Vagina (tissue), 2 donors: ENCODE data around the gene PLEK2. TPM values are rescaled to one million over a fixed set of nuclear protein-coding genes. Genes with fewer than 3 reads are reported as not detected.

Experiments used
- DNase-seq, 2 donors: peaks; one replicate each; pipeline ENCODE4 v3.0.0-alpha.2; 2017; ENCODE audit errors: extremely low spot score in 2 of 2
- H3K27ac ChIP-seq: fragments of 200-600 bp; sonication (generic); one replicate; pipeline ENCODE4 v1.5.1; 2019
- H3K27me3 ChIP-seq: fragments of 200-600 bp; sonication (generic); one replicate; pipeline ENCODE4 v1.5.1; 2019
- H3K36me3 ChIP-seq, 2 donors: fragments of 200-600 bp; sonication (generic); one replicate each; pipeline ENCODE4 v1.5.1; 2017 to 2019
- H3K4me1 ChIP-seq: fragments of 200-600 bp; sonication (generic); one replicate; pipeline ENCODE4 v1.5.1; 2019
- H3K4me3 ChIP-seq, 2 donors: fragments of 200-600 bp; sonication (generic); 1 replicate in 1 of 2; 2 replicates in 1 of 2; pipeline ENCODE4 v1.5.1; 2016 to 2019
- H3K9me3 ChIP-seq: fragments of 200-600 bp; sonication (generic); one replicate; pipeline ENCODE4 v1.5.1; 2019
- POLR2A ChIP-seq, 2 donors: fragments of 450-650 bp; IDR thresholded peaks; one replicate each; pipeline ENCODE4 v1.6.1; 2017; ENCODE audit warnings: antibody characterized with exemption in 2 of 2, mild to moderate bottlenecking in 2 of 2, moderate library complexity in 2 of 2
- POLR2AphosphoS5 ChIP-seq, 2 donors: sonication (generic); formaldehyde crosslinking; IDR thresholded peaks; one replicate each; pipeline ENCODE4 v1.9.0; 2017; ENCODE audit warnings: antibody characterized with exemption in 2 of 2, mild to moderate bottlenecking in 2 of 2, low read depth in 1 of 2; ENCODE audit not compliant: insufficient read depth in 1 of 2
- intact Hi-C: fragments of 100-400 bp; cut with DNase I; formaldehyde crosslinking; loops from one replicate; pipeline ENCODE4 v1.15.1; 2023
- total RNA-seq: library from RNA; depleted of rRNA; stranded (reverse); fragments of >200 nt; gene quantifications from one replicate; pipeline ENCODE4 v1.2.3, GENCODE V29; 2016
- TF ChIP-seq, protein P1 (sequence below), 3 experiments: fragments of 450-650 bp in 2 of 3; fragments of 200-600 bp in 1 of 3; sonication (generic) in 1 of 3; IDR thresholded peaks; one replicate each; pipeline ENCODE4 v1.5.1; 2017 to 2019; ENCODE audit warnings: antibody characterized with exemption in 3 of 3, mild to moderate bottlenecking in 2 of 3, moderate library complexity in 2 of 3

Gene PLEK2
- total RNA-seq, 1 donor from 2014 or later, result 4.4 TPM

DNA sequence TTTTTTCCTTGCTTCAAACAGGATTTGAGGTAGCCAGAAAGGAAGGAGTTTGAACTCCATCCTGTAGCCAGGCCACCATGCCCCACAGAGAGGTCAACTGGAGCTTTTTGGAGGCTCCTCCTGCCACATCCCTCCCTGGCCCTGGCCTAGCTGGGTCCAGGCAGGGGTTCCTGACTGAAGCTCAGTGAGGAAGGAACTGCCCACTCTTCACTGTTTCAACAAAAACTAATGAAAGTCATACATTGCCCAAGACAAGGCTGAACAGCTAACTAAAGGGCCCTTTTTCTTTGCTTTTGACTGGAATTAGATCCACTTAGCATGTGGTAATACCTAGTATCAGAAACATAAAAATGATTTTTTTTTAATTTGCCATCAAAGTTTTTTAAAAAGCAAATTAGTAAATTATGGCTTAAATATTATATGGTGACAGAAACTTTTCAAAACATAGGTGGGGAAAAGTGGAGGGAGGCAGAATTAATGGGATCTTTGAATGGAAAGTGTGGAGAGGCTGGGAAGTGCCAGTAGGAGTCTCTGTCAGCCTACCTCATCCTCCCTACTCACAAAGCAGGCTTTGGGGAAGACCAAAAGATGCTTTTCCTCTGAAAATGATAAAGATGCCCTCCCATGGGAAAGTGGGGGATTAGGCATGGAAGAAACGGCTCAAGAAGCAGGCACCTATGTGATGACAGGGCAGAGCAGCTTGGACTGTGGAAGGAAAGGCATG is 22.0 kb downstream of the PLEK2 start:
- TF ChIP-seq POLR2A (IDR thresholded peaks at IDR 0.05) (no peak), POLR2AphosphoS5 (IDR thresholded peaks at IDR 0.05; ENCODE audit: insufficient read depth in 1 of 2, low read depth in 1 of 2) (no peak)
- TF ChIP-seq, protein P1, sequence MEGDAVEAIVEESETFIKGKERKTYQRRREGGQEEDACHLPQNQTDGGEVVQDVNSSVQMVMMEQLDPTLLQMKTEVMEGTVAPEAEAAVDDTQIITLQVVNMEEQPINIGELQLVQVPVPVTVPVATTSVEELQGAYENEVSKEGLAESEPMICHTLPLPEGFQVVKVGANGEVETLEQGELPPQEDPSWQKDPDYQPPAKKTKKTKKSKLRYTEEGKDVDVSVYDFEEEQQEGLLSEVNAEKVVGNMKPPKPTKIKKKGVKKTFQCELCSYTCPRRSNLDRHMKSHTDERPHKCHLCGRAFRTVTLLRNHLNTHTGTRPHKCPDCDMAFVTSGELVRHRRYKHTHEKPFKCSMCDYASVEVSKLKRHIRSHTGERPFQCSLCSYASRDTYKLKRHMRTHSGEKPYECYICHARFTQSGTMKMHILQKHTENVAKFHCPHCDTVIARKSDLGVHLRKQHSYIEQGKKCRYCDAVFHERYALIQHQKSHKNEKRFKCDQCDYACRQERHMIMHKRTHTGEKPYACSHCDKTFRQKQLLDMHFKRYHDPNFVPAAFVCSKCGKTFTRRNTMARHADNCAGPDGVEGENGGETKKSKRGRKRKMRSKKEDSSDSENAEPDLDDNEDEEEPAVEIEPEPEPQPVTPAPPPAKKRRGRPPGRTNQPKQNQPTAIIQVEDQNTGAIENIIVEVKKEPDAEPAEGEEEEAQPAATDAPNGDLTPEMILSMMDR (IDR thresholded peaks at IDR 0.05), result no peak
- peaks cover 0 to 3% of the 10 kb centered on the region in 2 donors for H3K36me3 ChIP-seq
- no peak overlapping the region for H3K27ac ChIP-seq
- no peaks in the 10 kb centered on the region for H3K9me3 ChIP-seq
- DNase-seq, result no peak
- H3K27me3 ChIP-seq, result no peaks in the 10 kb centered on the region
- H3K4me3 ChIP-seq, result no peak overlapping the region
- intact Hi-C loops, result no loop called here
- H3K4me1 ChIP-seq, result no peaks in the 10 kb centered on the region

DNA sequence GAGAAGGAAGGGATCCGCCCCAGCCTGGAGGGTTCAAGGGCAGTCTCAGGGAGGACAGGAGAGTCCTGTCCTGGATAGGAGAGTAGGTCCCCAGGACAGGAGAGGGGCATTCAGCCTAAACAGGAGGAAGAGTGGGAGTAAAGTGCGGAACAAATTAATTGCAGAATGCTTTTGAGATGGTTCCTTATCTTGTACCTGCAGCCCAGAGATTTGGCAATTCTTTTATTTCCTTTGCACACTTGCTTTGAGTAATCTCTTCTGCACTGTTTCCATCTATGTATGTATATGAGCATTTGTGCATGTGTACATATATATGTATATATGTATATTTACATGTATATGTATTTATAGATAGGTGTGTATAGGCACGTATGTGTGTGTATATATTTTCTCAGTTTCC is 22.7 kb downstream of the PLEK2 start:
- no peaks in the 10 kb centered on the region for H3K27me3 ChIP-seq
- H3K27ac ChIP-seq, result no peak overlapping the region
- peaks cover 0 to 10% of the 10 kb centered on the region in 2 donors for H3K36me3 ChIP-seq
- H3K9me3 ChIP-seq, result no peaks in the 10 kb centered on the region
- TF ChIP-seq, protein P1 (IDR thresholded peaks at IDR 0.05), result no peak
- TF ChIP-seq POLR2AphosphoS5 (IDR thresholded peaks at IDR 0.05; ENCODE audit: insufficient read depth in 1 of 2, low read depth in 1 of 2), result no peak
- TF ChIP-seq POLR2A (IDR thresholded peaks at IDR 0.05), result no peak
- H3K4me1 ChIP-seq, result no peaks in the 10 kb centered on the region
- H3K4me3 ChIP-seq, result no peak overlapping the region
- intact Hi-C loops, result no loop called here
- no peak for DNase-seq

GRCh38 chr14:67387195-67387594 is 24.8 kb downstream of the PLEK2 start:
- no peak for DNase-seq
- H3K4me3 ChIP-seq, result no peak overlapping the region
- H3K27ac ChIP-seq, result no peak overlapping the region
- intact Hi-C loops, result no loop called here
- no peaks in the 10 kb centered on the region for H3K9me3 ChIP-seq
- TF ChIP-seq POLR2AphosphoS5 (IDR thresholded peaks at IDR 0.05; ENCODE audit: insufficient read depth in 1 of 2, low read depth in 1 of 2) (no peak), POLR2A (IDR thresholded peaks at IDR 0.05) (no peak)
- TF ChIP-seq, protein P1 (IDR thresholded peaks at IDR 0.05), result no peak
- no peaks in the 10 kb centered on the region for H3K27me3 ChIP-seq
- H3K36me3 ChIP-seq, result peaks cover 4 to 30% of the 10 kb centered on the region in 2 donors
- H3K4me1 ChIP-seq, result no peaks in the 10 kb centered on the region

- no peaks in the 10 kb centered on the region for H3K4me1 ChIP-seq
- intact Hi-C loops, result no loop called here
- H3K9me3 ChIP-seq, result no peaks in the 10 kb centered on the region
- TF ChIP-seq, protein P1 (IDR thresholded peaks at IDR 0.05), result no peak
- TF ChIP-seq POLR2AphosphoS5 (IDR thresholded peaks at IDR 0.05; ENCODE audit: insufficient read depth in 1 of 2, low read depth in 1 of 2), result no peak
- TF ChIP-seq POLR2A (IDR thresholded peaks at IDR 0.05), result no peak
- no peak overlapping the region for H3K27ac ChIP-seq
- H3K36me3 ChIP-seq, result peaks cover 4 to 44% of the 10 kb centered on the region in 2 donors
- no peak for DNase-seq
- no peaks in the 10 kb centered on the region for H3K27me3 ChIP-seq
- H3K4me3 ChIP-seq, result no peak overlapping the region
Observed at GRCh38 chr14:67385618-67386017, 26.3 kb downstream of the PLEK2 start.

- TF ChIP-seq, protein P1 (IDR thresholded peaks at IDR 0.05), result no peak
- TF ChIP-seq POLR2A (IDR thresholded peaks at IDR 0.05), result no peak
- TF ChIP-seq POLR2AphosphoS5 (IDR thresholded peaks at IDR 0.05; ENCODE audit: insufficient read depth in 1 of 2, low read depth in 1 of 2), result peak in 1 of 2 donors; percentile 19
- H3K27ac ChIP-seq, result no peak overlapping the region
- peaks cover 4 to 49% of the 10 kb centered on the region in 2 donors for H3K36me3 ChIP-seq
- no peak for DNase-seq
- no peaks in the 10 kb centered on the region for H3K27me3 ChIP-seq
- H3K4me1 ChIP-seq, result no peaks in the 10 kb centered on the region
- H3K4me3 ChIP-seq, result no peak overlapping the region
- intact Hi-C loops, result no loop called here
- no peaks in the 10 kb centered on the region for H3K9me3 ChIP-seq
Observed at GRCh38 chr14:67385120-67385519, 26.8 kb downstream of the PLEK2 start.
